AG09319 (cell line): ENCODE results near the gene ADCY2.

Experiments used
- DNase-seq: peaks from one replicate; pipeline ENCODE4 v3.0.0-alpha.2; 2010; ENCODE audit warnings: low read depth; ENCODE audit errors: extremely low read depth
- TF ChIP-seq, protein P1 (sequence below): IDR thresholded peaks from 2 replicates; pipeline ENCODE4 v1.5.1; 2011; ENCODE audit warnings: low read depth, mild to moderate bottlenecking, inconsistent platforms, low read length, moderate library complexity

ADCY2 gene

DNA sequence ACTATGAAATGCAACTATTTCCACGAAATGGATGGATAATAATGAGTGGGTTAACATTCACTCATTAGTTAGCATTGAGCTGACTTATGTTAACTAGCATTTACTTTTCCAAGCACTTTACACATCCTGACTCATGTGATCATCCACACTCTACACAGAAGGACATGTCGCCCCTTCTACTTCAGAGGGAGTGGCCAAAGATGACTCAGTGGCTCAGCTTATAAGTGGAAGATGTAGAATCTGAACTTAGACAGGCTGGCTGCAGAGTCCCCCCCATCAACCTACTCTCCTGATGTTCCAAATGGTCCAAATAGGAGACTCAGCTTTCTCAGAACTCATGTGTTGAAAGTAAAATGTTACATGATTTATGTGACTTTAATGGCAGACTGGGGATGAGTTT is 146.0 kb downstream of the ADCY2 start:
- TF ChIP-seq, protein P1, sequence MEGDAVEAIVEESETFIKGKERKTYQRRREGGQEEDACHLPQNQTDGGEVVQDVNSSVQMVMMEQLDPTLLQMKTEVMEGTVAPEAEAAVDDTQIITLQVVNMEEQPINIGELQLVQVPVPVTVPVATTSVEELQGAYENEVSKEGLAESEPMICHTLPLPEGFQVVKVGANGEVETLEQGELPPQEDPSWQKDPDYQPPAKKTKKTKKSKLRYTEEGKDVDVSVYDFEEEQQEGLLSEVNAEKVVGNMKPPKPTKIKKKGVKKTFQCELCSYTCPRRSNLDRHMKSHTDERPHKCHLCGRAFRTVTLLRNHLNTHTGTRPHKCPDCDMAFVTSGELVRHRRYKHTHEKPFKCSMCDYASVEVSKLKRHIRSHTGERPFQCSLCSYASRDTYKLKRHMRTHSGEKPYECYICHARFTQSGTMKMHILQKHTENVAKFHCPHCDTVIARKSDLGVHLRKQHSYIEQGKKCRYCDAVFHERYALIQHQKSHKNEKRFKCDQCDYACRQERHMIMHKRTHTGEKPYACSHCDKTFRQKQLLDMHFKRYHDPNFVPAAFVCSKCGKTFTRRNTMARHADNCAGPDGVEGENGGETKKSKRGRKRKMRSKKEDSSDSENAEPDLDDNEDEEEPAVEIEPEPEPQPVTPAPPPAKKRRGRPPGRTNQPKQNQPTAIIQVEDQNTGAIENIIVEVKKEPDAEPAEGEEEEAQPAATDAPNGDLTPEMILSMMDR: no peak
- DNase-seq: no peak

GRCh38 chr5:7546555-7546954 is 150.6 kb downstream of the ADCY2 start:
- TF ChIP-seq, protein P1: no peak

DNA sequence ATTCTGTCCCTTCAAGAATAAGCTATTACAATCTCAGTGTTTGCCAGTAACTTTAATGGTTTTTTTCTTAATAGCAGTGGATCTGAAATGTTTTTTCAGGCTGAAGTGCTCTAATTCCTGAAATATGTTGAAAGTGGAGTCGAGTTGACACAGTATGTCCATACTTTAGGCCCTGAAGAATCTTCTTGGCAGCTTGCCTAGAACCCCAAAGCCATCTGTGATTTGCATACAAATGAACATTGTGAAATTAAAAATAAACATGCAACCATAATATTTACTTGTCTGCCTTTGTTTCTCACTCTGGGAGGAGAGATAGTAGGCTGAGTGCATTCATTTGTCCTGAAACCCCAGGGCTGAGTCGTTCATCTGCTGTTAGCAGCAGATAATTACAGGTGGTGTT is 152.7 kb downstream of the ADCY2 start:
- TF ChIP-seq, protein P1: no peak
- DNase-seq: no peak

More at GRCh38 chr5:7546555-7546954, 150.6 kb downstream of the ADCY2 start:
- no peak for DNase-seq

GRCh38 chr5:7565559-7565958 is 169.6 kb downstream of the ADCY2 start:
- TF ChIP-seq, protein P1: no peak
- no peak for DNase-seq

GRCh38 chr5:7576023-7576715 is 180.2 kb downstream of the ADCY2 start:
- no peak for DNase-seq
- TF ChIP-seq, protein P1: no peak

DNA sequence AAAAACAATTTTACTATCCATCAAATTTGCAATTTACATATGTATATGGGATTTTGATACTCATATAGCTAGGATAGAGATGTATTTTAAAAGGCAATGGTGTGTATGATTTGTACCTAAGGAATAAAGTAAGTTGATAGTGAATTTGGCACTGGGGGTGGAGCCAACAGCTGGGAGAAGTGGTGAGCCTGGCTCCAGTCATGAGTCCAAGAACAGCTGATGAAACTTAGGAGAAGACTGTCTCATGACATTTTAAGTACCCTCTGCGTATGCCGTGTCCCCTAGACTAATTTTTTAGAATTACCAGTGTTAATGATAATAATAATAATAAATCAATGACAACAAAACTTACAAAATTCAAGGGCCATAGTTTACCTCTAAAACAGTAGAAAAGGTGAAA is 181.4 kb downstream of the ADCY2 start:
- TF ChIP-seq, protein P1: no peak

GRCh38 chr5:7578071-7578470 is 182.1 kb downstream of the ADCY2 start:
- TF ChIP-seq, protein P1: no peak
- DNase-seq: no peak

More for the DNA sequence above, 181.4 kb downstream of the ADCY2 start:
- no peak for DNase-seq
